HAP-1 (cell line): ENCODE results near the gene MRPL34.

Experiments used
- DNase-seq, 2 experiments: peaks; one replicate each; pipeline ENCODE4 v3.0.0-alpha.2; 2016 to 2020; ENCODE audit warnings: low spot score in 2 of 2
- H3K27me3 ChIP-seq: fragments of 250-450 bp; sonication (Bioruptor Pico); 2 replicates; pipeline ENCODE4 v1.5.1; 2020; ENCODE audit warnings: low read depth, mild to moderate bottlenecking, moderate library complexity
- H3K36me3 ChIP-seq: fragments of 250-450 bp; sonication (Bioruptor Pico); replicated peaks from 2 replicates; pipeline ENCODE4 v1.5.1; 2020; ENCODE audit warnings: mild to moderate bottlenecking
- H3K4me1 ChIP-seq: fragments of 250-450 bp; sonication (Bioruptor Pico); 2 replicates; pipeline ENCODE4 v1.5.1; 2020; ENCODE audit warnings: mild to moderate bottlenecking
- H3K4me3 ChIP-seq: fragments of 250-450 bp; sonication (Bioruptor Pico); 2 replicates; pipeline ENCODE4 v1.5.1; 2020; ENCODE audit warnings: mild to moderate bottlenecking, moderate library complexity
- H3K9me3 ChIP-seq: fragments of 250-450 bp; sonication (Bioruptor Pico); 2 replicates; pipeline ENCODE4 v1.5.1; 2020; ENCODE audit warnings: mild to moderate bottlenecking, moderate library complexity
- in situ Hi-C: fragments of 300-500 bp; cut with MboI; formaldehyde crosslinking; loops from 3 replicates; pipeline ENCODE4 v1.14.3; 2020; ENCODE audit warnings: low sequenced_read_pairs, inconsistent platforms, mixed read lengths

Gene MRPL34

DNA sequence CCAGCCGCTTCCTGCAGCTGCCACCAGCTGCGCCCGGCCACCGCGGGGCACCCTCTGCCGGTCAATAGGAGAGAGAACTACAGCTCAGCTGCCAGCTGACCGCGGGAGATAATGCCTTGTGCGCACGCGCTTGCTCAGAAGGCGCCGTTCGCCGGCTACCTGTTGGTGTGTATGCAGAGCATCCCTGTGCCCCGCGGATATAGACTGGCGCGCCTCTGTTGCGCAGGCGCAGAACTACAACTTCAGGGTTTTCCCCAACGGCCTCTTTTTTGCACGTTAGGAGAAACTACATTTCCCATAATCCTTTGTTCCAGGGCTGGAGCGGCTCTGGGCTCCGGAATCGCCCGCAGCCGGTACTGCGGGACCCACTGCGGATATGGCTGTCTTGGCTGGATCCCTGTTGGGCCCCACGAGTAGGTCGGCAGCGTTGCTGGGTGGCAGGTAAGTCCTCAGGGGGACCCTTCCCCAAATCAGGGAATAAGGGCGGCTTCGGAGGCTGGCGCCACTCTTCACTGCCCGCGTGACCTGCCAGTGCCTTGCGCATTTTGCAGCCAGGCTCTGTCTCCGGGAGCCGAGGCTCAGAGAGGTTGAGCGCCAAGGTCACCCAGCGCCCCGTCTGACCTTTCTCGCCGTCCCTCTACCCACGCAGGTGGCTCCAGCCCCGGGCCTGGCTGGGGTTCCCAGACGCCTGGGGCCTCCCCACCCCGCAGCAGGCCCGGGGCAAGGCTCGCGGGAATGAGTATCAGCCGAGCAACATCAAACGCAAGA is at the start of gene MRPL34:
TSS of gene MRPL34 (plus strand) at position 356 of the 768 bp plus-strand sequence. CDS start at position 377, 21 bp downstream.
- peak; percentile 98 to 99 for DNase-seq
- H3K9me3 ChIP-seq: no peaks in the 10 kb centered on the region
- peak within 1 kb of the TSS; percentile 79 for H3K4me3 ChIP-seq
- in situ Hi-C loops: no loop called here
- no peaks in the 10 kb centered on the region for H3K27me3 ChIP-seq
- H3K4me1 ChIP-seq: peaks cover 10% of the 10 kb centered on the region
- H3K36me3 ChIP-seq: no peaks in the 10 kb centered on the region; the same call in 1 of the 2 replicates

DNA sequence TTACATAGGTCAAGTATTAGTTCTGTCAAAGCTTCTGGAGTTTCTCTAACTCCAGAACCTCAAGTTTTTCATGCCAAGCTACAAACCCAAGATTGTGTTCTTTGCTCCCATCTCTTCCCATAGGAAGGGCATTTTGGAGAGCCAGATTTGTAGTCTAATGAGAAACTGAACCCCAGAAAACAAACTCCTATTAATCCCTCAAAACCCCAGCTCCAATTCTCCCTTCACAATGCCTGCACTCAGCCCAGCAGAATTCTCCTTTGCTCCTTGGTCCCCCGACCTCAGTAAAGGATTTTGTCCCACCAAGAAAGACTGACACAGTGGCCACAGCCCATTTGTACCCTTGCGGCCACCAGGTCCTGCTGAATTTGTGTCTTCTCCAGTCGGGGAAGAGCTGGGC is 49.5 kb upstream of the MRPL34 start:
- Histone ChIP-seq H3K9me3 (no peaks in the 10 kb centered on the region), H3K4me3 (no peak overlapping the region), H3K27me3 (no peaks in the 10 kb centered on the region), H3K36me3 (no peaks in the 10 kb centered on the region), H3K4me1 (peaks cover 2% of the 10 kb centered on the region)
- in situ Hi-C loops: no loop called here
- no peak for DNase-seq

DNA sequence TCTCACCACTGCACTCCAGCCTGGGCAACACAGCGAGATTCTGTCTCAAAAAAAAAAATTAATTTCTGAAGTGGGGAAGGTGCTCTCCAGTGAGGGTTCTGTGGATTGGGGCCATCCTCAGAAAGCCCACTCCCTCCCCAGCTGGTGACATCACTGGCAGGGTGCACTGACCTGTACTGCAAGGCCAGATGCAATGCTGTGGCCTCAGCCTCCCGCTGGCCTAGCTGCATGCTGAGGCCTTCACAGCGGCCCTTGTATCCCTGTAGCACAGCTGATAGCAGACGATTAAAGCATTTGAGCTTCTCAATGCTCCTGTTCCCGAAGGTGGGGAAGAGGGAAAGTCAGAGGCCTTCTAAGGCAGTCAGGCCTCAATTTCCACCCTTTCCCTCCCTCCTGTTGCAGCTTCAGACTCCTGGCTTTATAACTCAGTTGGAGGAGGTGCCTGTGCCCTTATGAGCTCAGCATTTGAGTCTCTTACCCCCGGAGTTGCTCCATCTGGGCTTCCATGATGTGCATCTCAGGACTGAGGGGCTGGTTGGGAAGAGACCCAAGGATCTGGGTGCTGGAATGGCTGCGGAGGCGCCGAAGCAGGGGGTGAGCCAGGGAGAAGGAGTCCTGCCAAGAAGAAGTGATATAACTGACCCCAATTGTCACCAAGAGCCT is 46.4 kb upstream of the MRPL34 start:
- no peak for DNase-seq
- Histone ChIP-seq H3K27me3 (no peaks in the 10 kb centered on the region), H3K4me1 (peaks cover 2% of the 10 kb centered on the region), H3K4me3 (no peak overlapping the region), H3K36me3 (no peaks in the 10 kb centered on the region), H3K9me3 (no peaks in the 10 kb centered on the region)
- in situ Hi-C loops: no loop called here

DNA sequence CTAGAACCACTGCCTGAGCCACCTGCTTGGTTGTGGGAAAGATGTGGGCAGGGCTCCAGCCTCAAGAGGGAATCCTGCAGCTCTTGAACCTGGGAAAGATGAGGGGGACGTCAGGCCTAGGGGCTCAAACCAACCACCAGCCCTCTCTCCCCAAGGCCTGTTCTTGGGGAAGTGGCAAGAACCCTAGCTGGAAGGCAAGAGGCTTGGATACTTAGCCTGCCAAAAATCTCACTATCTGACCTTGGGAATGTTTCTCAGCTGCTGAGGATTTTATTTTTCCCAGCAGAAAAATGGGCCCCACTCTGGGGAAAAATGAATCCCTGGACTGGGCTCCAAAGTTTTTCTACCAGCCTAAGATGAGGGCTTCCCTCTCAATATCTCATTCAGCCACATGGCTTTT is 45.7 kb upstream of the MRPL34 start:
- H3K4me3 ChIP-seq: no peak overlapping the region
- H3K9me3 ChIP-seq: no peaks in the 10 kb centered on the region
- in situ Hi-C loops: no loop called here
- no peak for DNase-seq
- H3K27me3 ChIP-seq: no peaks in the 10 kb centered on the region
- H3K4me1 ChIP-seq: peaks cover 2% of the 10 kb centered on the region
- no peaks in the 10 kb centered on the region for H3K36me3 ChIP-seq

DNA sequence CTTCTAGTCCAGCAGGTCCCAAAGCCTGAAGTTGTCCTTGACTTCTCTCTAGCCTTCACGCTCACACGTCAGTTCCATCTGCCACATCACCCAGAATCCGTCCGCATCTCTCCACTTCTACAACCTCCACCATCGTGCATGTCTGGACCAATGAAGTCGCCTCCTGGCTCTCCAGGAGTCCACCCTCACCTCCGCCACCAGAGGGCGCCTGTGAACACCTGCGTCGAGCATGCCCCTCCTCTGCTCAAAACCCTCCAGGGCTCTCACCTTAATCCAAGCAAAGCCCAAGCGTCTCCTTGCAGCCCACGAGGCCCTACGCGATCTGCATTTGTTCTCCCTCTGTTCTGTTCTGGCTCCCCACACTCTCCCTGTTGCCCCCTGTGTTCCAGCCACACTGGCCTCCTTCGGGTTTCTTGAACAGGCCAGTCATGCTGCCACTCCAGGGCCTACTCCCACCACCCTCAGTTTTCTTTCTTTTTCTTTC is 44.8 kb upstream of the MRPL34 start:
- Histone ChIP-seq H3K9me3 (no peaks in the 10 kb centered on the region), H3K4me3 (no peak overlapping the region), H3K36me3 (no peaks in the 10 kb centered on the region), H3K4me1 (peaks cover 2% of the 10 kb centered on the region), H3K27me3 (no peaks in the 10 kb centered on the region)
- DNase-seq: peak; percentile 92 to 95
- in situ Hi-C loops: no loop called here

DNA sequence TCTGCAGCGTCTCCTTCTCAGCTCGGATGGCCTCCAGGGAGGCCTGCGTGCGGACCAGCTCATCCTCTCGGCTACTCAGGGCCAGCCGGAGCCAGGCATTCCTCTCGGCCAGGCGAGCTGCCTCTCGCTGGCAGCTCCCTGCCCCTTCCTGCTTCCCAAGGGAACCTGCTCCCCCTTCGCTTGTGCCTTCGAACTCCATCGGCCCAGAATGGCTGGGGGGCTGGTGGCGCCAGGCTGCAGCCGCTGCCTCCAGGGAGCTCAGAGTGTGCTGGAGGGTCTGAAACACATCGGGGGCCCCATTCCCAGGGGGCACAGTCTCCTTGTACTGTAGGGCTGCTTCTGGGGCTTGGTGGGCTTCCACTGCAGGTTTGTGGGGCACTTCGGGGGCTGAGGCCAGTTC is 43.1 kb upstream of the MRPL34 start:
- in situ Hi-C loops: no loop called here
- H3K4me1 ChIP-seq: peaks cover 6% of the 10 kb centered on the region
- no peak overlapping the region for H3K4me3 ChIP-seq
- no peaks in the 10 kb centered on the region for H3K9me3 ChIP-seq
- H3K27me3 ChIP-seq: no peaks in the 10 kb centered on the region
- no peak for DNase-seq
- no peaks in the 10 kb centered on the region for H3K36me3 ChIP-seq

DNA sequence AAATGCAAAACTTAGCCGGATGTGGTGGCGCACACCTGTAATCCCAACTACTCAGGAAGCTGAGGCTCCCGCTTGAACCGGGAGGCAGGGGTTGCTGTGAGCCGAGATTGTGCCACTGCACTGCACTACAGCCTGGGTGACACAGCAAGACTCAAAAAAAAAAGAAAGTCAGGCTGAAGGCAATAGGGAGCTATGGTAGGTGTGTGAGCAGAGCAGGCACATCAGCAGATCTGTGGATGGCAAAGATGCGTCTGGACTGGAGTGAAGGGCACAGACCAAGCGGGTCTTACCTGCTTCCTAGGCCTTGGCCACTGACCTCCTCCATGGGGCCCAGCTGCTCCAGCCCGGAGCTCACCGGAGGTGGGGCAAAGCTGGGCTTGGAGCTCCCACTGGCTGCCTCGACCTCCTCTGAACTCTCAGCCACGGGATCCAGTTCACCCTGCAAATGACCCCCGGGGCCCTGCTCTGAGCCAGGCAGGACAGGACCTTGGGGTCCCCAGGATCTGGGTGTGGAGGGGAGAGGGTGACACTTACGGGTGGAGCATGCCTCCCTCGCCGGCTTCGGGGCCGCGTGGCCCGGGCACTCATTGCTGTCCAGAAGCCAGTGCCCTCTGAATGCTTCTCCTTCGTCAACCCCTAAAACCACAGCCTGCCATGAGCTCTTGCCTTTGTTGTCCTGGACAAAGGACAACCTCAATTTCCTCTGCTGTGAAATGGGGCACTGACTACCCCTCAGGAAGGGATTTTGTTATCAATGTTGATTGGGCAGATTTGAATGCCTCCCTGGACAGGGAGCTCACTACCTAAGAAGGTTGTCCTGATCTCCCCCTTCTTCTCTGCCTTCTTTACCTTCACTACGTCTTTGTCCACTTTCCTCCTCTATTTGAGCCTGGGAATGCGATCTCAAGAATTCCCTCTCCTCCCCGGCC is 41.7 kb upstream of the MRPL34 start:
- Histone ChIP-seq H3K27me3 (no peaks in the 10 kb centered on the region), H3K9me3 (no peaks in the 10 kb centered on the region), H3K4me3 (no peak overlapping the region), H3K36me3 (peaks cover 3% of the 10 kb centered on the region), H3K4me1 (peaks cover 6% of the 10 kb centered on the region)
- DNase-seq: no peak
- in situ Hi-C loops: no loop called here

DNA sequence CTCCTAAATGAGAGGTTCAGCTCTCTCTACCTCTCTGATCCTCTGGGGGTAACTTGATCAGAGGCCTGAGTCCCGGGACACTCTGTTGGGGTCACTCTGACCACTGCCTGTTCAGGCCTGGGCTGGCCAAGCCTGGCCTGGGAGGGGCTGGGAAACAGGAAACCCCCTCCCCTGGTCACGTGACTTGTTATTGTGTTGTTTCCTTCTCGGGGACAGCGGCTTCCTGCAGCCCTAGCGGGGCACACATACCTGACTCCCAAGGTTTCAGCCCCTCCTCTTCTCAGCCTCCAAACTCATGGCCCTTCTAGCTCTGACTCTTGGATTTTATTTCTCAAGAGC is 41.1 kb upstream of the MRPL34 start, which contains the start of gene USHBP1:
TSS of gene USHBP1 (minus strand) at position 105 of the 339 bp plus-strand sequence. CDS start 446 bp downstream, outside the sequence.
- Histone ChIP-seq H3K27me3 (no peaks in the 10 kb centered on the region), H3K4me1 (peaks cover 6% of the 10 kb centered on the region), H3K9me3 (no peaks in the 10 kb centered on the region), H3K36me3 (peaks cover 7% of the 10 kb centered on the region), H3K4me3 (no peak within 1 kb of the TSS)
- no peak for DNase-seq
- in situ Hi-C loops: no loop called here

DNA sequence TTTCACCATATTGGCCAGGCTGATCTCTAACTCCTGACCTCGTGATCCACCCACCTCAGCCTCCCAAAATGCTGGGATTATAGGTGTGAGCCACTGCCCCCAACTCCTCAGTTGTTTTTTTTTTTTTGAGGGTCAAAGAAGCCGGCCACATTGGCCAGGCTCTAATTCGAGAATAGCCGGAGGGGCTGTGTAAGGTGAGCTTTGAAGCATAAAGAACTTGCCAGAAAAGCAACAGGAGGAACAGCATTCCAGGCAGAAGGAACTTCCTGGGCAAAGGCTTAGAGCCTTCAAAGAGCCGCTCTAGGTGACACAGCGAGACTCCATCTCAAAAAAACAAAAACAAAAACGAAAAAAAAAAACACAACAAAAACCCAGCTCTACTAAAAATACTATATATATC is 39.6 kb upstream of the MRPL34 start:
- in situ Hi-C loops: no loop called here
- peaks cover 12% of the 10 kb centered on the region for H3K36me3 ChIP-seq
- no peak for DNase-seq

DNA sequence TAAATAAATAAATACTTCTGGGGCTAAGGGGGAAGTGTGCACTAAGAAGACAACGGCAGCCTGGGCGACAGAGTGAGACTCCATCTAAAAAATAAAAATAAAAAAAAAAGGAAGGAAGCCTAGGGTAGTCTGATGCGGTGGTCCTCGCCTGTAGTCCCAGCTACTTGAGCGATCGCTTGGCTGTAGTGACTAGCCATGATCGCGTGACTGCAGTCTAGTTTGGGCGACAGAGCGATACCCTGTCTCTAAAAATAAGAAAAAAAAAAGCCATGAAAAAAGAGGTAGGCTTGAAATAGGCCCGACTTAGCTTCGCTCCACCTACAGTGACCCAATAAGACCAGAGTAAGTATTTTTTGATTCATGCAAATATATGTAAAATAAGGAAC is 39.1 kb upstream of the MRPL34 start:
- in situ Hi-C loops: no loop called here
- Histone ChIP-seq H3K4me1 (peaks cover 4% of the 10 kb centered on the region; the same call in 1 of the 2 replicates), H3K27me3 (no peaks in the 10 kb centered on the region), H3K4me3 (peak overlapping the region; percentile 4; the same call in 1 of the 2 replicates), H3K36me3 (peaks cover 17% of the 10 kb centered on the region), H3K9me3 (no peaks in the 10 kb centered on the region)
- no peak for DNase-seq

More for the DNA sequence above, 39.6 kb upstream of the MRPL34 start:
- Histone ChIP-seq H3K4me3 (no peak overlapping the region), H3K4me1 (peaks cover 5% of the 10 kb centered on the region), H3K27me3 (no peaks in the 10 kb centered on the region), H3K9me3 (no peaks in the 10 kb centered on the region)

DNA sequence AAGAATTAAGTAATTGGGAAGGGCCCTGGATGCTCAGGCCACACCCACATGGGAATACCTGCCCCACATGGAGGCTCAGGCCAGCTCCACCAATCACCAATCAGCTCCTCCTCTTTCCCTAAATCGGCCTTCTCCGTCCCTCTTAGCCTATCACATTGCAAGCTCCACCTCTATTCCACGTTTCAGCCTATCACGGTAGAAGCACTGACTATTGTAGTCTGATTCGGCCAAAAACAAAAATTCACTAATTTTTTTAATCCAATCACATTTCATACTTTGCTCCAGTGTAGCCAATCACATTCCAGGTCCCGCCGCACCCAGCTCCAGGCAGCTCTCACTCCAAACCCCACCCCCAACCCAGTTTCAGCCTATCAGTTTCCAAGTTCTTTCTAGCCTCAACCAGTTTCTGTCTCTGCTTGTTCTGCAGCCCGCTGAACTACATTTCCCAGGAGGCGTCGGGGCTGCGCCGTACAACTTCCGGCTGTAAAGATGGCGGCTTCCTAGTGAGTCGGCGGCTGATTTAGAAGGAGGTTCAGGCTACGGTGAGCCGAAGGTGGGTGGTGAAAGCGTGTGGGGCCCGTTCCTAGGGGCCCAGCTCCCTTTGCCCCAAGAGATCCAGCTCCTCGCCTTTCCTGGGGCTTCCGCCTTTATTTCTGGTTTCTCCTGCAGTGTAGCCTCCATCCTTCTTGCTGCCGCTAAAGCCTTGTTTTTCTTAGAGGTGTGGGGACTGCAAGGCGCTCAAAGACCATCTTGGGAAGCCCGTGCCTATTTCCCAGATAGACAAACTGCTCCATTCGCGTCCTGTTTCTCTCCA is 38.5 kb upstream of the MRPL34 start, which contains the start of gene BABAM1:
TSS of gene BABAM1 (plus strand) at position 469 of the 814 bp plus-strand sequence. CDS start 1,364 bp downstream, outside the sequence.
- peaks cover 4% of the 10 kb centered on the region; the same call in 1 of the 2 replicates for H3K4me1 ChIP-seq

DNA sequence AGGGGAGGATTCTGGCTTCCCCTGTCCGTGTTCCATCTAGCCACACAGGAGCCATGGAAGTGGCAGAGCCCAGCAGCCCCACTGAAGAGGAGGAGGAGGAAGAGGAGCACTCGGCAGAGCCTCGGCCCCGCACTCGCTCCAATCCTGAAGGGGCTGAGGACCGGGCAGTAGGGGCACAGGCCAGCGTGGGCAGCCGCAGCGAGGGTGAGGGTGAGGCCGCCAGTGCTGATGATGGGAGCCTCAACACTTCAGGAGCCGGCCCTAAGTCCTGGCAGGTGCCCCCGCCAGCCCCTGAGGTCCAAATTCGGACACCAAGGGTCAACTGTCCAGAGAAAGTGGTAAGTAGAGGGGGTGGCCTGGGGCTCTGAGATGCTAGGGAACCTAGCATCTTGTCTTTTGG is 36.9 kb upstream of the MRPL34 start:
- H3K36me3 ChIP-seq: peaks cover 30% of the 10 kb centered on the region
- in situ Hi-C loops: no loop called here
- DNase-seq: no peak
- no peaks in the 10 kb centered on the region for H3K9me3 ChIP-seq
- H3K4me1 ChIP-seq: peaks cover 4% of the 10 kb centered on the region; the same call in 1 of the 2 replicates
- no peaks in the 10 kb centered on the region for H3K27me3 ChIP-seq
- H3K4me3 ChIP-seq: no peak overlapping the region

More for the DNA sequence above, 38.5 kb upstream of the MRPL34 start, which contains the start of gene BABAM1:
- Histone ChIP-seq H3K9me3 (no peaks in the 10 kb centered on the region), H3K36me3 (peaks cover 21% of the 10 kb centered on the region), H3K27me3 (no peaks in the 10 kb centered on the region), H3K4me3 (peak within 1 kb of the TSS; percentile 75)
- in situ Hi-C loops: no loop called here
- DNase-seq: peak; percentile 99 to 100
